SH-SY5Y (cell line): ENCODE results near the gene BCL6B.

Experiments
- GATA2 ChIP-seq: IDR thresholded peaks from 2 replicates; pipeline ENCODE4 v1.6.1; 2011; ENCODE audit warnings: mild to moderate bottlenecking, low read depth, low read length
- GATA3 ChIP-seq: IDR thresholded peaks from 2 replicates; pipeline ENCODE4 v1.6.1; 2011; ENCODE audit warnings: low read depth, mild to moderate bottlenecking, low read length, moderate library complexity

DNA sequence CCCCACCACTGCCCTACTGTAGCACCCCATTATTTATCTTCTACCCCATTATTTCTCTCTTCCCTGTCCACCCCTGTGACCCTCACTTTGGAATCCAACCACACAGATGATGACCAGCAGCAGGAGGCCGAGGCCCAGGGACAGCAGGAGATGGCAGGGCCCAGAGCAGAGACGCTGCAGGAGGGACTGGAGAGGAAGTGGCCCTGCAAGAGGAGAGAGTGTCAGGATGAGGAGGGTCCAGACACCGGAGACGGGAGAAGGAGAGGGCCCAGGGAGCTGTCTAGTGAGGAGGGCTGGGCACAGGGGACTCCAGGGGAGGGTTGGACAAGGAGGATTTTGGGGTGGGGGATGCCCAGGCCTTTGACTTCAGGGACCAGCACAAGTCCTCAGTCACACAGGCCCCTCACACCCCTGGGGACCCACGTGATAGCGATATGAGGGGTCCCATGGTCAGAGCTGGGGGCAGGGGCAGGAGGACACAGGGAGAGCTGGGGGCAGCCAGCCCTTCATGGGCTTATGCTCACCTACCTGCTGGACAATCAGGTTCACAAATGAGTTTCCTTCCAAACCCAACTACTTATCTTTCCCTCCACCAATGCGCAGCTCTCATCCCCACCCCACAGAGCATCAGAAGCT is 55.2 kb downstream of the BCL6B start:
- TF ChIP-seq GATA2 (no peak), GATA3 (no peak)
